Liver (tissue), 9 donors: ENCODE data around the gene TRIM25. TPM values are rescaled to one million over a fixed set of nuclear protein-coding genes. Genes with fewer than 3 reads are reported as not detected.
"Not testable (repeated sequence)": the region's sequence is repeated elsewhere in the genome, so short reads cannot be mapped to it uniquely, and the experiment has no call there.

Source experiments
- DNase-seq: peaks from one replicate; pipeline ENCODE4 v3.0.0-alpha.2; 2017; ENCODE audit warnings: low spot score
- H3K27ac ChIP-seq, 2 donors: one replicate each; pipeline ENCODE4 v1.7.0; 2013; ENCODE audit warnings: inconsistent platforms in 2 of 2, low read length in 2 of 2, control low read depth in 1 of 2, low read depth in 1 of 2, mild to moderate bottlenecking in 1 of 2
- H3K27me3 ChIP-seq, 4 donors: one replicate each; pipeline versions ENCODE4 v1.6.1 to v1.7.0; 2013; ENCODE audit warnings: low read length in 3 of 4, inconsistent platforms in 1 of 4, mild to moderate bottlenecking in 1 of 4, moderate library complexity in 1 of 4; ENCODE audit not compliant: control insufficient read depth in 4 of 4, insufficient read depth in 4 of 4
- H3K36me3 ChIP-seq, 4 donors: one replicate each; pipeline versions ENCODE4 v1.6.1 to v1.7.0; 2013; ENCODE audit warnings: low read length in 3 of 4, mild to moderate bottlenecking in 3 of 4, low read depth in 1 of 4, moderate library complexity in 1 of 4; ENCODE audit not compliant: control insufficient read depth in 4 of 4, insufficient read depth in 3 of 4
- H3K4me1 ChIP-seq, 4 donors: one replicate each; pipeline versions ENCODE4 v1.6.1 to v1.7.0; 2013; ENCODE audit warnings: low read length in 3 of 4, mild to moderate bottlenecking in 3 of 4, moderate library complexity in 1 of 4; ENCODE audit not compliant: control insufficient read depth in 4 of 4, insufficient read depth in 4 of 4
- H3K4me3 ChIP-seq, 3 donors: one replicate each; pipeline versions ENCODE4 v1.6.1 to v1.7.0; 2013; ENCODE audit warnings: low read length in 3 of 3, control low read depth in 1 of 3, low read depth in 1 of 3, mild to moderate bottlenecking in 1 of 3
- H3K9ac ChIP-seq, 2 donors: one replicate each; pipeline ENCODE4 v1.7.0; 2013; ENCODE audit warnings: low read length in 2 of 2, mild to moderate bottlenecking in 2 of 2, moderate library complexity in 2 of 2, control low read depth in 1 of 2, low read depth in 1 of 2
- H3K9me3 ChIP-seq, 4 donors: one replicate each; pipeline versions ENCODE4 v1.6.1 to v1.7.0; 2013; ENCODE audit warnings: low read length in 3 of 4; ENCODE audit not compliant: control insufficient read depth in 4 of 4
- ATF3 ChIP-seq: IDR thresholded peaks from 2 replicates; pipeline ENCODE4 v1.6.1; 2016; ENCODE audit warnings: antibody characterized with exemption
- CTCF ChIP-seq: fragments of 150-350 bp; IDR thresholded peaks from 2 replicates; pipeline ENCODE4 v1.5.1; 2017; ENCODE audit warnings: improper control_type of control experiment, low read depth, low read length; ENCODE audit not compliant: missing input control
- EGR1 ChIP-seq, 2 donors: IDR thresholded peaks; 2 replicates each; pipeline ENCODE4 v1.6.1; 2016 to 2018; ENCODE audit warnings: antibody characterized with exemption in 2 of 2, low read depth in 2 of 2
- FOXA1 ChIP-seq: IDR thresholded peaks from 2 replicates; pipeline ENCODE4 v1.6.1; 2016; ENCODE audit warnings: antibody characterized with exemption
- FOXA2 ChIP-seq: IDR thresholded peaks from 2 replicates; pipeline ENCODE4 v1.6.1; 2016; ENCODE audit warnings: antibody characterized with exemption
- GABPA ChIP-seq, 2 donors: IDR thresholded peaks in 1 of 2; conservative IDR thresholded peaks in 1 of 2; 2 replicates each; pipeline ENCODE4 v1.6.1; 2016; ENCODE audit warnings: antibody characterized with exemption in 2 of 2, mild to moderate bottlenecking in 1 of 2, moderate library complexity in 1 of 2
- HNF4A ChIP-seq, 2 donors: conservative IDR thresholded peaks; 2 replicates each; pipeline ENCODE4 v1.6.1; 2016; ENCODE audit warnings: antibody characterized with exemption in 2 of 2, mild to moderate bottlenecking in 2 of 2
- HNF4G ChIP-seq: IDR thresholded peaks from 2 replicates; pipeline ENCODE4 v1.6.1; 2016; ENCODE audit warnings: antibody characterized with exemption
- JUND ChIP-seq, 2 donors: IDR thresholded peaks; 2 replicates each; pipeline ENCODE4 v1.6.1; 2016; ENCODE audit warnings: antibody characterized with exemption in 2 of 2
- MAX ChIP-seq: IDR thresholded peaks from 2 replicates; pipeline ENCODE4 v1.6.1; 2016; ENCODE audit warnings: antibody characterized with exemption
- NR2F2 ChIP-seq: IDR thresholded peaks from 2 replicates; pipeline ENCODE4 v1.6.1; 2016; ENCODE audit warnings: antibody characterized with exemption
- RAD21 ChIP-seq, 2 donors: IDR thresholded peaks; 2 replicates each; pipeline ENCODE4 v1.6.1; 2016; ENCODE audit warnings: antibody characterized with exemption in 2 of 2, mild to moderate bottlenecking in 2 of 2
- REST ChIP-seq: IDR thresholded peaks from 2 replicates; pipeline ENCODE4 v1.6.1; 2016; ENCODE audit warnings: antibody characterized with exemption, mild to moderate bottlenecking
- RXRA ChIP-seq, 2 donors: IDR thresholded peaks; 2 replicates each; pipeline ENCODE4 v1.6.1; 2017 to 2018; ENCODE audit warnings: antibody characterized with exemption in 2 of 2, mild to moderate bottlenecking in 1 of 2
- SP1 ChIP-seq: IDR thresholded peaks from 2 replicates; pipeline ENCODE4 v1.6.1; 2018; ENCODE audit warnings: antibody characterized with exemption, mild to moderate bottlenecking
- TAF1 ChIP-seq: conservative IDR thresholded peaks from 2 replicates; pipeline ENCODE4 v1.6.1; 2016; ENCODE audit warnings: antibody characterized with exemption, mild to moderate bottlenecking
- YY1 ChIP-seq: IDR thresholded peaks from 2 replicates; pipeline ENCODE4 v1.6.1; 2016; ENCODE audit warnings: antibody characterized with exemption, mild to moderate bottlenecking
- ZBTB33 ChIP-seq: IDR thresholded peaks from 2 replicates; pipeline ENCODE4 v1.6.1; 2016; ENCODE audit warnings: antibody characterized with exemption
- WGBS: extraction: QIAGEN DNeasy Blood & Tissue Kit; methylation state at CpG from one replicate; pipeline ENCODE4 v1.1.7; 2013; 5-methylcytosine and 5-hydroxymethylcytosine counted together
- polyA plus RNA-seq, 2 donors: library from polyadenylated mRNA; stranded (reverse) in 1 of 2; unstranded in 1 of 2; fragments of 200-250 nt in 1 of 2; fragments of >200 nt in 1 of 2; fragmentation: Nextera tagmentation in 1 of 2; extraction: Ambion mirVana in 1 of 2; gene quantifications; one replicate each; pipeline versions ENCODE4 v1.2.1 to v1.2.3, GENCODE V29; 2013 to 2015
- total RNA-seq, 2 donors: library from RNA; depleted of rRNA; stranded (reverse); fragments of >200 nt; gene quantifications; one replicate each; pipeline ENCODE4 v1.2.3, GENCODE V29; 2014
- donor health status: healthy.
- donor health status: healthy.
- donor health status: healthy.
- donor health status: healthy.
- donor health status: healthy.

TRIM25 gene
- total and polyA plus RNA-seq, 4 donors, result 10.8 to 64.5 (median 15.6) TPM

- TF ChIP-seq CTCF (peak; percentile 67), RAD21 (IDR thresholded peaks at IDR 0.05) (peak; percentile 87), JUND (IDR thresholded peaks at IDR 0.05) (no peak)
- H3K4me1 ChIP-seq, result peaks cover 0 to 3% (median 0%) of the 10 kb centered on the region in 4 donors
- no peak overlapping the region for H3K9ac ChIP-seq
- no peaks in the 10 kb centered on the region for H3K9me3 ChIP-seq
- no peak for DNase-seq
- WGBS, result 63% methylated on average over 11 of the region's 11 CpGs
- H3K27ac ChIP-seq, result no peak overlapping the region
- peaks cover 3 to 28% (median 20%) of the 10 kb centered on the region in 4 donors for H3K36me3 ChIP-seq
- H3K4me3 ChIP-seq, result no peak overlapping the region
- no peaks in the 10 kb centered on the region for H3K27me3 ChIP-seq
Observed at GRCh38 chr17:56939869-56940484, 26.1 kb upstream of the TRIM25 start.

GRCh38 chr17:56938206-56938605 lies 24.4 kb upstream of the TRIM25 start:
- not testable (repeated sequence) for H3K27ac ChIP-seq, H3K4me1 ChIP-seq, DNase-seq, H3K9me3 ChIP-seq, H3K27me3 ChIP-seq, H3K4me3 ChIP-seq, H3K9ac ChIP-seq
- H3K36me3 ChIP-seq, result peaks cover 0 to 24% (median 16%) of the 10 kb centered on the region in 4 donors
- WGBS, result 89% methylated on average over 5 of the region's 5 CpGs

GRCh38 chr17:56937687-56938086 lies 23.8 kb upstream of the TRIM25 start:
- H3K27me3 ChIP-seq, result no peaks in the 10 kb centered on the region
- H3K27ac ChIP-seq, result no peak overlapping the region
- H3K9ac ChIP-seq, result no peak overlapping the region
- no peak overlapping the region for H3K4me3 ChIP-seq
- 38% methylated on average over 2 of the region's 2 CpGs for WGBS
- peaks cover 0 to 23% (median 13%) of the 10 kb centered on the region in 4 donors for H3K36me3 ChIP-seq
- peaks cover 0 to 3% (median 0%) of the 10 kb centered on the region in 4 donors for H3K4me1 ChIP-seq
- no peak for DNase-seq
- no peaks in the 10 kb centered on the region for H3K9me3 ChIP-seq
- TF ChIP-seq FOXA1 (no peak), SP1 (no peak), JUND (IDR thresholded peaks at IDR 0.05) (peak in 1 of 2 donors; percentile 61), FOXA2 (no peak), MAX (no peak), ATF3 (no peak), GABPA (IDR thresholded peaks at IDR 0.05 in 1 of 2, conservative IDR thresholded peaks at IDR 0.05 in 1 of 2) (no peak), RAD21 (IDR thresholded peaks at IDR 0.05) (peak in 1 of 2 donors; percentile 27), YY1 (no peak), EGR1 (IDR thresholded peaks at IDR 0.05; ENCODE audit: low read depth in 2 of 2) (no peak), CTCF (no peak), REST (no peak), RXRA (IDR thresholded peaks at IDR 0.05) (peak; percentile 11 to 57), HNF4A (conservative IDR thresholded peaks at IDR 0.05) (peak in 1 of 2 donors; percentile 50), HNF4G (no peak), TAF1 (no peak), ZBTB33 (no peak), NR2F2 (peak; percentile 27)
